GM23338 (cell line): ENCODE data around the gene ZCCHC14. TPM values are rescaled to one million over a fixed set of nuclear protein-coding genes. Genes with fewer than 3 reads are reported as not detected.

ENCODE experiments used
- ATAC-seq: fragments of 200-7000 bp; cut with Tn5 transposase; 3 replicates; pipeline ENCODE4 v1.9.1; 2020
- DNase-seq: peaks from one replicate; pipeline ENCODE4 v3.0.0-alpha.2; 2015; ENCODE audit warnings: low spot score
- H2AFZ ChIP-seq: fragments of 200-600 bp; sonication (generic); 2 replicates; pipeline ENCODE4 v1.8.0; 2016; ENCODE audit warnings: antibody characterized with exemption, mild to moderate bottlenecking, moderate library complexity
- H3F3A ChIP-seq: fragments of 200-600 bp; sonication (generic); replicated peaks from 2 replicates; pipeline ENCODE4 v1.8.0; 2017; ENCODE audit warnings: antibody characterized with exemption, mixed run types, low read depth
- H3K27ac ChIP-seq: fragments of 200-600 bp; sonication (generic); 2 replicates; pipeline ENCODE4 v1.6.1; 2016; ENCODE audit warnings: low read depth
- H3K27me3 ChIP-seq: fragments of 200-600 bp; sonication (generic); 2 replicates; pipeline ENCODE4 v1.8.0; 2016; ENCODE audit warnings: mild to moderate bottlenecking, mixed run types, moderate library complexity; ENCODE audit not compliant: insufficient read depth
- H3K36me3 ChIP-seq: fragments of 200-600 bp; sonication (generic); 2 replicates; pipeline ENCODE4 v1.8.0; 2016; ENCODE audit warnings: mild to moderate bottlenecking; ENCODE audit not compliant: insufficient read depth
- H3K4me1 ChIP-seq: fragments of 200-600 bp; sonication (generic); 2 replicates; pipeline ENCODE4 v1.8.0; 2016; ENCODE audit warnings: mild to moderate bottlenecking, moderate library complexity; ENCODE audit not compliant: insufficient read depth
- H3K4me2 ChIP-seq: fragments of 200-600 bp; sonication (generic); 2 replicates; pipeline ENCODE4 v1.7.1; 2017; ENCODE audit warnings: mixed run types
- H3K4me3 ChIP-seq: fragments of 200-600 bp; sonication (generic); 2 replicates; pipeline ENCODE4 v1.6.1; 2016; ENCODE audit warnings: mixed run types
- H3K79me2 ChIP-seq: fragments of 200-600 bp; sonication (generic); replicated peaks from 2 replicates; pipeline ENCODE4 v1.8.0; 2017; ENCODE audit warnings: mild to moderate bottlenecking; ENCODE audit not compliant: insufficient read depth
- H3K9me2 ChIP-seq: fragments of 200-600 bp; sonication (generic); 2 replicates; pipeline ENCODE4 v1.8.0; 2017; ENCODE audit not compliant: insufficient read depth
- H4K20me1 ChIP-seq: fragments of 200-600 bp; sonication (generic); replicated peaks from 2 replicates; pipeline ENCODE4 v1.8.0; 2017; ENCODE audit warnings: mild to moderate bottlenecking; ENCODE audit not compliant: insufficient read depth
- H3K27ac Mint-ChIP-seq: 2 replicates; pipeline ENCODE4 v1.8.0; 2020; ENCODE audit warnings: inconsistent platforms, mild to moderate bottlenecking, moderate library complexity, mixed read lengths
- H3K27me3 Mint-ChIP-seq: 3 replicates; pipeline ENCODE4 v1.8.0; 2022; ENCODE audit warnings: low read depth, mild to moderate bottlenecking, moderate library complexity, mixed read lengths, inconsistent platforms; ENCODE audit not compliant: insufficient read depth, poor library complexity
- H3K36me3 Mint-ChIP-seq: 3 replicates; pipeline ENCODE4 v1.8.0; 2021; ENCODE audit warnings: low read depth, mild to moderate bottlenecking, inconsistent platforms, moderate library complexity, mixed read lengths
- H3K4me1 Mint-ChIP-seq: 3 replicates; pipeline ENCODE4 v1.8.0; 2020; ENCODE audit warnings: mild to moderate bottlenecking, inconsistent platforms, mixed read lengths
- H3K4me3 Mint-ChIP-seq: 3 replicates; pipeline ENCODE4 v1.8.0; 2021; ENCODE audit warnings: moderate library complexity, mild to moderate bottlenecking, inconsistent platforms, mixed read lengths
- H3K9me3 Mint-ChIP-seq: 3 replicates; pipeline ENCODE4 v1.8.0; 2020; ENCODE audit warnings: moderate library complexity, mild to moderate bottlenecking, inconsistent platforms, mixed read lengths
- CREB1 ChIP-seq: fragments of 250-450 bp; sonication (Bioruptor Pico); IDR thresholded peaks from 2 replicates; pipeline ENCODE4 v1.5.0; 2020; ENCODE audit warnings: low read depth, mild to moderate bottlenecking, moderate library complexity
- CTCF ChIP-seq, 2 experiments: fragments of 200-600 bp in 1 of 2; sonication (generic) in 1 of 2; conservative IDR thresholded peaks; 2 replicates each; pipeline versions ENCODE4 v1.5.1 to v1.6.1; 2016 to 2017; ENCODE audit warnings: antibody characterized with exemption in 2 of 2, low read depth in 2 of 2, mild to moderate bottlenecking in 2 of 2, moderate library complexity in 1 of 2
- ETS1 ChIP-seq: IDR thresholded peaks from 2 replicates; pipeline ENCODE4 v1.6.1; 2016; ENCODE audit warnings: antibody characterized with exemption
- EZH2 ChIP-seq: fragments of 200-600 bp; sonication (generic); IDR thresholded peaks from one replicate; pipeline ENCODE4 v1.8.0; 2017; ENCODE audit warnings: antibody characterized with exemption, mild to moderate bottlenecking, low read depth; ENCODE audit not compliant: unreplicated experiment
- EZH2phosphoT487 ChIP-seq: fragments of 200-600 bp; sonication (generic); IDR thresholded peaks from one replicate; pipeline ENCODE4 v1.8.1; 2018; ENCODE audit warnings: antibody characterized with exemption; ENCODE audit not compliant: unreplicated experiment
- JUNB ChIP-seq: IDR thresholded peaks from one replicate; pipeline ENCODE4 v1.6.1; 2016; ENCODE audit warnings: antibody characterized with exemption; ENCODE audit not compliant: unreplicated experiment
- NANOG ChIP-seq: IDR thresholded peaks from 2 replicates; pipeline ENCODE4 v1.6.1; 2016; ENCODE audit warnings: antibody characterized with exemption, borderline replicate concordance
- POLR2AphosphoS5 ChIP-seq: IDR thresholded peaks from 2 replicates; pipeline ENCODE4 v1.6.1; 2016; ENCODE audit warnings: antibody characterized with exemption, low read depth
- REST ChIP-seq: IDR thresholded peaks from one replicate; pipeline ENCODE4 v1.6.1; 2018; ENCODE audit warnings: antibody characterized with exemption; ENCODE audit not compliant: unreplicated experiment
- STAT1 ChIP-seq: IDR thresholded peaks from one replicate; pipeline ENCODE4 v1.6.1; 2016; ENCODE audit warnings: antibody characterized with exemption; ENCODE audit not compliant: unreplicated experiment
- ZNF331 ChIP-seq: fragments of 250-450 bp; sonication (Bioruptor Pico); IDR thresholded peaks from 2 replicates; pipeline ENCODE4 v1.5.0; 2020; ENCODE audit warnings: low read depth, mild to moderate bottlenecking, moderate library complexity
- polyA plus RNA-seq: library from polyadenylated mRNA; unstranded; fragments of >200 nt; fragmentation: Nextera tagmentation; extraction: Ambion mirVana; gene quantifications from 2 replicates; pipeline ENCODE4 v1.2.1, GENCODE V29; 2016
- total RNA-seq: library from RNA; depleted of rRNA; stranded (reverse); fragments of >200 nt; shearing (Covaris generic); gene quantifications from 2 replicates; pipeline ENCODE4 v1.2.3, GENCODE V29; 2014

The ZCCHC14 gene
- total and polyA plus RNA-seq, 2 experiments from 2014 or later = 6.8 to 22.4 TPM

GRCh38 chr16:87487361-87487924, 5.4 kb downstream of the ZCCHC14 start (continued):
- no peak for TF ChIP-seq POLR2AphosphoS5
- no peak for TF ChIP-seq ZNF331
- TF ChIP-seq JUNB = no peak
- TF ChIP-seq STAT1 = no peak
- TF ChIP-seq CREB1 (CRISPR knock-in tag) = no peak
- TF ChIP-seq EZH2 = no peak

- Histone ChIP-seq H3K9me2 (no peaks in the 10 kb centered on the region), H4K20me1 (peaks cover 66% of the 10 kb centered on the region), H3K36me3 (no peaks in the 10 kb centered on the region), H3K27ac (no peak overlapping the region), H3K4me2 (peak overlapping the region; percentile 89; the same call in 1 of the 2 replicates), H3K27me3 (peaks cover 14% of the 10 kb centered on the region), H3K4me3 (peak overlapping the region; percentile 48; the same call in 1 of the 2 replicates), H3F3A (no peaks in the 10 kb centered on the region), H2AFZ (no peak overlapping the region), H3K4me1 (peaks cover 21% of the 10 kb centered on the region), H3K79me2 (peaks cover 90% of the 10 kb centered on the region)
- H3K36me3 Mint-ChIP-seq = peaks cover 3% of the 10 kb centered on the region; the same call in 1 of the 3 replicates
- H3K27ac Mint-ChIP-seq = no peak overlapping the region
- H3K9me3 Mint-ChIP-seq = no peaks in the 10 kb centered on the region; the same call in 2 of the 3 replicates
- DNase-seq (no peak), ATAC-seq (no peak)
- H3K4me3 Mint-ChIP-seq = peak overlapping the region; percentile 80
- TF ChIP-seq STAT1 (no peak), JUNB (no peak), EZH2phosphoT487 (no peak), POLR2AphosphoS5 (no peak), EZH2 (no peak), CREB1 (CRISPR knock-in tag) (no peak), ETS1 (no peak), CTCF (conservative IDR thresholded peaks at IDR 0.05; ENCODE audit: low read depth in 2 of 2) (no peak), REST (no peak), NANOG (no peak), ZNF331 (no peak)
- peaks cover 49% of the 10 kb centered on the region for H3K4me1 Mint-ChIP-seq
- H3K27me3 Mint-ChIP-seq = peaks cover 7% of the 10 kb centered on the region
These were observed 6.0 kb downstream of the ZCCHC14 start for GRCh38 chr16:87486713-87487247.
